ELF-1 (cell line): ENCODE results near the gene ASB6.
"Not testable (repeated sequence)": the region's sequence is repeated elsewhere in the genome, so short reads cannot be mapped to it uniquely, and the experiment has no call there.

ENCODE experiments used
- DNase-seq: peaks from one replicate; pipeline ENCODE4 v3.0.0-alpha.2; 2016; ENCODE audit warnings: low read depth, low spot score

ASB6 gene

DNA sequence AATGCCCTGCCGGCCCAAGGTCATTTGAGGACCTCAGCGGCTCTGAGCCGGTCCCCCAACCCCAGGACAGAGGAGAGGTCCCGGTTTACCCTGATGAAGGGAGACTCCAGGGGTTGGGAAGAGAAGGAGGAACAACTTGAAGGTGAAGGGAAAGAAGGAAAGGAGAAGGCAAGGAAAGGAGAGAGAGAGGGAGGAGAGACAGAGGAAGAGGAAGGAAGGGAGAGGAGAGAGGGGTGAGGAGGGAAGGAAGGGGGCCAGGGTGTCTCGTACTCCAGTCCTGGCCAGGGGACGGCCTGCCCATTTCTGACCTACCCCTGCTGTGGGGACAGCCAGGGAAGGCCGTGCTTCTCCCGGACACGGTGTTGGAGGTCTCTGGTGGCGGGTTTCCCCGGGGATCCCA lies 25.4 kb upstream of the ASB6 start:
- no peak for DNase-seq

DNA sequence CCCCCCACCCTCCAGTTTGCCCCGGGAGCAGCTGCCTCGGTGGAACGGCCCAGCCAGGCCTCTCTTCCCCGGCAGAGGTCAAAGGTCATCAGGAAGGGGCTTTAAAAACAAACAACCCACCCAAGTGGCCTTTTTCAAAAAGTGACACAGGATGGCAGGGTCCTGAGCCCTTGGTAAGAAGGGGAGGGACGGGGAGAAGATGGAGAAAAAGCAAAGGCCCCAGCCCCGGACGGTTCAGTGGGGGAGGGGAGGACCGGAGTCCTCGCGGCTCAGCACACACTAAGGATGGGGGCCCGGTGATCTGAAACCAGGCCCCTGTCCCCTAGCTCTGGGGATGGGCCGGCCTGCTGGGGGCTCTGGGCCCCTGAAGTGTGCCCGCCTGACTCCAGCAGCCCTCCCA lies 24.6 kb upstream of the ASB6 start:
- DNase-seq, result no peak

DNA sequence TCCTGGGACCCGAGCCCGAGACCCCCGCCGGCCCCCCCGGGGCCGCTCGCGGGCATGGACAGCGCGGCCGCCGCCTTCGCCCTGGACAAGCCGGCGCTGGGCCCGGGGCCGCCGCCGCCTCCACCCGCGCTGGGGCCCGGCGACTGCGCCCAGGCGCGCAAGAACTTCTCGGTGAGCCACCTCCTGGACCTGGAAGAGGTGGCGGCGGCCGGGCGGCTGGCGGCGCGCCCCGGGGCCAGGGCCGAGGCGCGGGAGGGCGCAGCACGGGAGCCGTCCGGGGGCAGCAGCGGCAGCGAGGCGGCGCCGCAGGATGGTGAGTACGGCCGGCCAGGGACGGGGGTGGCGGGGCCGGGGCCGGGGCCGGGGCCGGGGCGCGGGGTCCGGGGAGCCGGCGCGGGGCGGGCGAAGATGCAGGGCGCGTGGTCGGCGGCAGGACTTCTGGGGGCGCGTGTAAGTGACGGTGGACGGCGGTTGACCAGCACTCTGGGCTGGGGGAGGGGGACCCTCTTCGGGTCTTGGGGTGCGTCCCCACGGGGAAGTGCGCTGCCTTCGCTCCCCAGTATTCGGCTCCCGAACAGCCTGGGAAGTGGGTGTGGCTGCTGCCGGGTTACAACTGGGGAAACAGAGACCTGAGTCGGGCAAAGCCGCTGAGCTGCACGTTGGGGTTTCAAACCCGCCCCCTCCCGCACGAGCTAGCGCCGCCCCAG lies 24.0 kb upstream of the ASB6 start:
- DNase-seq, result no peak

DNA sequence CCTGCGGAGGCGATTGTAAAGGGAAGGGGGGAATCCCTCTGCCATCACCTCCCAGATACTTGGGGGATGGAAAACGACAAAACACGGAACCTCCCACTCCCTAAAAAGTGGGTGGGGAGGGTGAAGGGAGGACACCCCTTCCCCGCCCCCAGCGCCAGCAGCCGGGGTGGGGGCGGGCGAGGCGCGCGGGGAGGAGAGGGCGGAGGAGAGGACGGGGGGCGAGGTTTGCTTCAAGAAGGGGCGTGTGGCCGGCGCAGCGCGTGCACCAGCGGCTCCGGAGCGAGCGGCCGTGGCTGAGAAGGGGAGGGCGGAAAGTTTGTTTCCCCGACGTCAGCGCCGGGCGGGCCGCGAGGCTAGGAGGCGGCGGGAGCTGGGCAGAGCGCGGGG lies 23.4 kb upstream of the ASB6 start, which contains the start of gene PRRX2:
Gene PRRX2, plus strand, starts transcription at position 259 of the 387 bp plus-strand sequence. CDS start 221 bp downstream, outside the sequence.
- DNase-seq, result no peak

DNA sequence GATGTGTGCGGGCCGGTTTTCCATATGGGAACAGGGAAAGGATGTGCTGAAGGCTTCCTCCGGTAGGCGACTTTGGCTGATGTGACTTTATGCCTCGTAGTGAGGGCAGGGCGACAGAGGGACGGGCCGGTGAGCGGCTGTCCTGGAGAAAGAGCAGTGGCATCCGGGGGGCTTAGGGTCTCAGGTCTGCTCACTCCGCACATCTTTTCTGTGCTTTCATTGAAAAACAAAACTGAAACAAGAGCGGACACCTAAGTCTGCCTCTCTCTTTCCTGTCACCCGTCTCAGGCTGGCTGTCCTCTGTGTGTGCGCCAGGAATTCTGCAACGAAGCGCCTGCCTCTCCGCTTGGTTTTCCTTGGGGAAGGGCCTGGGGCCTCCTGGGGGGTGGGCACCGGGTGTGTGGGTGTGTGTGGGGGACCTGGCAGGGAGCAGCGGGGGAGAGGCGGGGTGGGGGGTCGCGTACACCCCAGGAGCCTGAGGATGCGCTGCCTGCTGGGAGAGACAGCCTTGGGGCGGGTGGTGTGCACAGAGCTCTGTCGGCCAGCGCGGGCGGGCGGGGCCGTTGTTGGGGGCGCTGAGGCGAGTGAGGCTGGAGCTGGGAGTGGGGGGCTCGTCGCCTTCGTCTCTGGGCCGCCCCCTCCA lies 22.9 kb upstream of the ASB6 start:
- DNase-seq, result no peak

DNA sequence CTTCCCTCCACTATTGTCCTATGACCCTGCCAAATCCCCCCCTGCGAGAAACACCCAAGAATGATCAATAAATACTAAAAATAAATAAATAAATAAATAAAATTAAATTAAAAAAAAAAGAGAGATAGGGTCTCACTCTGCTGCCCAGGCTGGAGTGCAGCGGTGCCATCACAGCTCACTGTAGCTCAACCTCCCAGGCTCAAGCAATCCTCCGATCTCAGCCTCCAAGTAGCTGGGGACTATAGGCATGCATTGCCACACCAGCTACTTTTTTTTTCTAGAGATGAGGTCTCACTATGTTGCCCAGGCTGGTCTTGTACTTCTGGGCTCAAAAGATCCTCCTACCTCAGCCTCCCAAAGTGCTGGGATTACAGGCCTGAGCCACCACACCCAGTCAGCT lies 20.3 kb upstream of the ASB6 start:
- DNase-seq, result not testable (repeated sequence)

DNA sequence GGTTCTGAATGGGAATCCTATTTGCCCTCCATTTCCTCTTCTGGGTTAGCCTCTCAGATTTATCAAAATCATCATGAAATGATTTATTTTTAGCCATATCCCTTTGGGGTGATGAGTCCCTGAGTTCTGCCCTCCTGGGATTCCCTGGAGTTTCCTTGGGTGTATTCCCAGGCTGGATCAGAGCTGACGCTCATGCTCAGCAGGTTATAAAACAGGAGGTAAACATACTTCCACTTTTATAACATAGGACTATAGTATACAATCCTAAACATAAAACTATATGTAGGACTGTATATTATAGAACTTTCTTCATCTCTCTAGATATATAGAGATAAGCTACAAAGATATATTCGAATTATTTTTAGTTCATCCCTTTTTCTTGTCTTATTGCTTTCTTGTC lies 19.1 kb upstream of the ASB6 start:
- no peak for DNase-seq

DNA sequence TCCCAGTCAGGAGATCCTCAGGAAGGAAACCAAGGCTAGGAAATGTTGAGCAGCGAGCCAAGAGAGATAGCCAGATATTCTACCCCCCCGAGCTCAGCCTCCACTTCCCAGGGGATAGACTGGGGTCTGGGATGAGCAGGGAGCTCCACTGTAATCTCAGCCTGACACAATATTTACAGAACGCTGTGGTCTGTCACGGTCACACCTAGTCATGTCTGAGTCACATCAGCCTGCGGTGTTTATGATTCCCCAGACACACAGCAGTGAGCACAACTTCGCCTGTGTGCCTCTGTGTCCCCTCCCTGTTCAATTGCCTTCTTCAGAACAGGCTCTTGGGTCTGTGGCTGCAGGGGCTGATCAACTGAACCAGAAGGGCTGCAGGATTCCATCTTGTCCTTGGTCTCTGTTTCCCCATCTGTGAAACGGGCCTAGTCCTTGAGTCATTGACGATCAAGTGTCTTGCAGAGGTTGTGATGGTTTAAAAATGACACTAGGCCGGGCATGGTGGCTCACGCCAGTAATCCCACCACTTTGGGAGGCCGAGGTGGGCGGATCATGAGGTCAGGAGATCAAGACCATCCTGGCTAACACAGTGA lies 14.9 kb upstream of the ASB6 start:
- DNase-seq, result no peak

DNA sequence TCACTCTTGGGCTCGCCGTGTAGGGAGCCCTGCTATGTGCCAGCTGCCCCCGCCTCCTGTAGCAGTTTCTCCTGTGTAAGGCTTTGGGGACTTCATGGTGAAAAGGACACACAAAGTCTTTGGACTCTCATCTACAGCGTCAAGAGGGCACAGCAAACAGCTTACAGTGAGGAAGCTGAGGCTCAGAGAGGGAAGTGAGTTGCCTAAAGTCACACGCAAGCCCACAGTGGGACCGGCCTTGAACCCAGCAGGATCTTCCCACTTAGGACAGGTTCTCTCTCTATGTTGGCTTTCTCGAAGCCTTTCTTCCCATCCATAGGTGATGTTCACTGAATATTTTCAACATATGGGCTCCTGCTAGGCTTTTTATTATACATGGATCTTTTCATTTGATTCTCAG lies 13.7 kb upstream of the ASB6 start:
- DNase-seq, result no peak

DNA sequence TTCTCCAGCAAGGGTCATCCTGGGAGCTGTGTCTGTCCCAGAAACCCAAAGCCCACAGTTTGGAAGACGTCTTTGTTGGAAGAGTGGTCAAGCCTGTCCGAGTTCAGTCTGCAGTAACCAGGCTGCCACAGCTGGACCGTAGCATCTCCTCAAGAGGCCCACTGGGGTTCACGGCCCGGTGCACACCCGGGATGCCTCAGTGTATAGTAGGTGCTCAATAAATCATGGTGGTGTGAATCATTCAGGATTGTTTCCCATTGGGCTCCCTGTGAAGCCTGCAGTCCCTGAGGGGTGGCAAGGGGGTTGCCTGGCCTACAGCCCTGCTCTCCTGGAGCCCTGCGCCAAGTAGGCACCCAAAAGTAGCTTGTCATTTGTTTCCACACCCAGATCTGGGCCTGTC lies 13.2 kb upstream of the ASB6 start:
- DNase-seq, result no peak

DNA sequence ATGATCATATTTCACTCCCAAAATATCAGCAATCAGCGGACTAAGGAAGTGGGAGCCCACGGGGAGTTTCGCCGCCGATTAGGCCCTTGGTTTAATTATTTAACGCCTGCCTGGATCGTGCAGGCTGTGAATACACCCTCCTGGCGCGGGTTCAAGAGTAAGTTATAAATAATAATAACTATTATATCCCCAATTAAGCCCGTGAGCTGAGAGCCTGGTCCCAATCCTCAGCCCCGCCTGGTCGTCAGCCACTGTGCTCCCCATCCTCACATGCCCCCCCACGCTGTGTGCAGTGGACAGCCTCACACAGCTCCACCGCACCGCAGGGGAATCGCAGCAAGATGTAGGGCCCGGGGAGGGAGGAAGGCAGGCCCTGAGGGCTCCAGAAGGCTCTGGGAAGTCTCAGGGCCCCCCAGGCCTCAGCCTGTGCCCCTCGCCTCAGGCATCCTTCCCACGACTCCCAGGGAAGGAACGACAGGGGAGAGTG lies 12.6 kb upstream of the ASB6 start:
- DNase-seq, result no peak

DNA sequence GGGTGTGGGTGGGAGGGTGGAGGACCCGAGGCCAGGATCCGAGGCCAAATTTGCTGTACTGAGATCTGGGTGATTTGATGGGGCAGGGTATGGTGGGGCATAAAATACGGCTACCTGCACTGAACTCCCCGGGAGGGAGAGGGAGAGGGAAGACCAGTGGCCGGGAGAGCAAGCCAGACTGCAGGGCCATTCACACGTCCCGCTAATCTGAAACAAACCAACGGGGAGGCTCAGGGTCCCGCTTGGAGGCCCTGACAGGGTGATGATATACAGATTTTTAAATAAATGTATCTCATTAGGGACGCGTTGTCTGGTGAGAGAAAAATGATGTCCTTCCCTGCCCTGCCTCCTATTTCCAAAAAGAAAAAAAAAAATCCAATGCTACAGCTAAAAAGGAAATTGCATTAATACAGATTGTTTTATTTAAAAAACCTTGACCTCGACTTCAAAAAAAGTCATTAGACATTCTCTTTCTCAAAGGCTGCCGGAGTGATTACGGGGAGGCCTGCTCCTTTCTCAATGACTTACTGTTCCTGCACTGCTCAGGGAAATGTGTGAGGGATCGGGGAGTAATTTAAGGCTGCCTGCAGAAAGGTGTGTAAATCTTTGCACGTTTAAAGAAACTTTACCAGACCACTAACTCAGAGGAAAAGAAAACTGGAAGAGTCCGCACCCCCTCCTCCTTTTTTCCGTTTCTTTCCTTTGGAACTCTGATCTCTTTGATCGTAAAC lies 12.0 kb upstream of the ASB6 start:
- no peak for DNase-seq

DNA sequence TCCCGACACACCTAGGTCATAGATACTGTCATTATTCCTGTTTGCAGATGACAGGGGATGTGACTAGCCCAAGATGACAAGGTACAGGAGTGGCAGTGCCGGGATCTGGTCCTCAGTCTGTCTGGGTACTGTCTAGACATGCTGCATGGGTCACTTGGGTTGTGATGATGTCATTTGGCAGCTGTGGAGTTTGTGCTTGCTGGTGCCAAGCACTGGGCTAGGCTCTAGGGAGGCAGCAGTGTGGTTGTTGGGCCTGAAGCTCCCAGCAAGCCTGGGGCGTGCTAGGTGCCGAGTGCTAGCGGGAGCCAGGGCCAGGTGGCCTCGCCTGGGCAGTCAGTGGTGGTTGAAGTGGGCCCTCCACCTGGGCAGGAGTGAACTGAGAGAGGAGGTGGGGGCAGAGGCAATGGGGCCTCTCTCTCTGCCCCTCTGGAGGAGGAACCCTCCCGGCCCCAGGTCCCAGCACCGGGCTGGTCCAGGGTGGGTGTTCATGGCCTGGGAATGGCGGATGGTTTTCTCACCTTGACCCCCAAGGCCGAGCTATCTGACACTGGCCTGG lies 8.8 kb upstream of the ASB6 start:
- no peak for DNase-seq

DNA sequence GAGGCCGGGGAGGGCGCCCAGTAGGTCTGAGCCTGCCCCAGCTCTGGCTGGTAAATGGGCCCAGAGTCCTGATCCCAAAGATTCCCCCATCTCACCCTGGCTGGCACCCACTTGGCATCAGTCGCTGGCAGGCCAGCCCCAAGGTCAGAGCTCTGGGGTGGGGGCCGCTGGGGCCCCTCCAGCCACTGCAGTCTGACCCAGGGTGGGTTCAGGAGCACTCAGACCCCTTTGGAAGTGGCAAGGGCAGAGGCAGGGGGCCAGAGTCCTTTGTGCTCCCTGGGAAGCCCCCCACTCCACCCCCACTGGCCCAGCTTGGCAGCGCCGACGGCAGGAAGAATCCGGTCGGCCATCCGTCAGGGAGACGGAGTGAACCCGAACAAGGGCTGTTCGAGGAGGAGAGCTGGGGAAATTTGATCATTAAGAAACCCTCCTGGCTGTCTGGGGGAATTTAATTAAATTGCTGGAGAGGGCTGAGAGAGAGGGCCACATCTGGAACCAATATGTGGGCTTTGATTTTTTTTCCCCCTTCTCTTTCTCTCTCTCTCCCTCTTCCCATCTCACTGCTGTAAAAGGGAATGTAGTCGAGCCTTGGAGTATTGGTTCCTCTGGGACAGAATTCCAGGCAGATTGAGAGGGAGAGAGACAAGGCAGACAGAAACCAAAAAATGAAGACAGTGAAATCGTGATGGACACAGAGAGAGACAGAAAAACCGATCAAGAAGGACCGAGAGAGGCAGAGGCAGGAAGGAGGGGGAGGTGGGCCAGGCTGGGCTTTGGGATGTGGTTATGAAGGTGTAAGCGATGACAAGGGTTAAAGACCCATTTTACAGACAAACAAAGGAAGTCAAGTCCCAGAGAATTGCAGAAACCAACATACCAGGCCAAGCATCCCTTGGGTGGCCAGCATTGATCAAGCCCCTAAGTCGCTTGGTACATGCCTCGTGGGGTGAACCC lies 8.1 kb upstream of the ASB6 start:
- no peak for DNase-seq

DNA sequence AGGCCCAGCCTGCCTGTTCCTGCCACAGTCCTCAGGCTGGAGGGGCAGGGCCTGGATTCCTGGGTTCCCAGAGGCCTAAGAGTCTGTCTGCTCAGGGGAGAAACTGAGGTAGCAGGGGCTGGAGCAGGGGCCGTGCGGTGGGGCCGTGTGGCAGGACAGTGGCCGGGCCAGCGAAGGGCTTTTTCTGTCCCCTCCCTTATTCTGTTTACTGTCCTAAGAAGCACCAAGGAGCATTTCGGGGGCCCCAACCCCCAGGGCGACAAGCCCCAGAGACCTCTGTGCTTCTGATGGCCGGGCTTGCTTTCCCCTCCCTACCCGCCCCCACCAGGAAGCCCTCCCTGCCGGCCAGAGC lies 6.8 kb upstream of the ASB6 start:
- no peak for DNase-seq

DNA sequence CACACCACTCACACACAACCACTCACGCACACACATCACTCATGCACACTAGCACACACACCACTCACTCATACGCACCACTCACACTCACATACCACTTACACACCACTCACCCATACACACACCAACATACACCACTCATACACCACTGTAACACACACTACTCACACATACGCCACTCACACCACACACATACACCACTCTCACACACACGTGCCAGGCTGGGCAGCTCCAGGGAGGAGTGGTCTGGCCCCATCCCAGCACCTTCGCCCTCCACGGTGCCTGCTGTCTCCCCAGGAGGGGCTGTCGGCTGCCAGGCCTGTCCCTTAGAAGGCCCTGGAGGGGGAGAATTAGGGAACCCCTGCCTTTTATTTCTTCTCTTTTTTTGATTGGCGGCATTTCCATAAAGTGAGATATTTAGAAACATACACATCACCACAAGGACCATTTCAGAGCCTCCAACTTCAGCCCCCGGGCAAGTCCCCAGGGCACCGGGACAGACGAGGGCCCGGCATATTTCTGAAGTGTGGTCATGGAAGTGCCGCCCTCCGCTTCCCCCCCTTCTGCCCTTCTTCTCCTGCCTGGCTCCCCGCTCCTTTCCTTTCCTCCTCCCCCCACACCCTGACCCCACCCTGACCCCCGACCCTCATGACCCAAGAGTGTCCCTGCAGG lies 6.3 kb upstream of the ASB6 start:
- no peak for DNase-seq

DNA sequence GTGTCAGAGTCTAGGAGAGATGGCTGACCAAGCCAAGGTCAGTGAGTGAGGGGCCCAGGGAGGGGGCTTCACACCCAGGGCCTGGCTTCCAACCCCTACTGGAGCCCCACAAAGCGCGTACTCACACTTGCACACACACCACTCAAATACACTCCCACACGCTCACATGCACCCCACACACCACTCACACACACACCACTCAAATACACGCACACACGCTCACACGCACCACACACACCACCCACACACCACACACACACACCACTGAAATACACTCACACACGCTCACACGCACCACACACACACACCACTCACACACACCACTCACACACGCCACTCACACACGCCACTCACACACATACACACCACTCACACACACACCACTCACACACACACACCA lies 5.7 kb upstream of the ASB6 start:
- no peak for DNase-seq

DNA sequence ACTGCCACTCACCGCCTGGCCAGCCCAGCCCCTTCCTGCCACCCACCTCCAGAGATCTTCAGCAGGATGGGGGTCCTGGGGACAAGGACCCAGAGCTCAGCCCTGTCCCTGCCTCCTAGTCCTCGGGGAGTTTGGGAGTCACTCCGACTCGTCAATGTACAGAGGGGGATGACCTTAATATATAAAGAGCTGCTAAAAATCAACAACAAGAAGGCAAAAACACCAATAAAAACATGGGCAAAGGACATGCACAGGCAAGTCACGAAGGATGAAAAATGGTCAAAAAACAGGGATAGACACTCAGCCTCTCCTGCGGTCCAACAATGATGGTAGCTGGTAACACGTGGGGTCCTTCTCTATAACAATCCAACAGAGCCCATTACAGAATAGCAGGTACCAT lies 4.7 kb upstream of the ASB6 start:
- DNase-seq, result no peak

DNA sequence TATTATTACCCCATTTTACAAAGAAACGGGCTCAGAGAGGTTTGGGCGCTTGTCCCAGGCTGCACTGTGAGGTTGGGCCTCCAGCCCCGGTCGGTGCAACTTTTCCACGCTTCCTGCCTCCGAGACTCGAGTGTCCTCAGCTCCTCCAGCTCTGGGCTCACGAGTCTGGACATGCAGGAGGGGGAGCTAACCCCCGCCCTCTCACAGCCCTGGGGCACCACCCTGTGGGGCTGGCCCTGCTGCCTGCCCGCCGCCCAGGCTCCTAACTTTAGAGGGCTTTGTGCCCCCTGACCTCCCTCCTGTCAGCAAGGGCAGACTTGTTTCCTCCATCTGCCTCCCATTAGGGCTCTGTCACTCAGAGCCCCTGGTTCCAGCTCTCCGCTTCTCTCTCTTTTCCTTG lies 4.3 kb upstream of the ASB6 start:
- DNase-seq, result no peak

DNA sequence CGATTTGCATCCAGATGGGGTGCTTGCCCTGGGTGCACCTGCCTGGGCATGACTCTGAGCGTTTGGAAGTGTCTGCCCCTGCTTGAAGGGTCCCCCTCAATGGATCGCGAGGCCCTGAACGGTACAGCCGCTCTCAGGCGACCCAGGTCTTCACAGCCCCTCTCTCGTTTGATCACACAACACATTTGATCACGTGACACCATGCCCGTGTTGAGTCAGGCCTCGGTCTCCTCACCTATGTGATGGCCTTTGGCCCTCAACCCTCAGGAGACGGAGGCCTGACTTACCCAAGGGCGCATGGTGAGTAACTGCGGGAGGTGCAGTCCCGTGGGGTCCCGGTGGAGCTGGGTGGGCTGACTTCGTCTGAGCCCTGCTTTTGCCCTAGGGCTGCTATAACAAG lies 3.0 kb upstream of the ASB6 start:
- no peak for DNase-seq
